SW 1271 (cell line): ENCODE results near the gene STAM2.

Source experiments
- DNase-seq, 2 experiments: peaks; one replicate each; lab custom pipeline; 2025; lab: John Stamatoyannopoulos, UW

The STAM2 gene

GRCh38 chr2:152071092-152071491, 104.5 kb downstream of the STAM2 start:
- DNase-seq: no peak

GRCh38 chr2:152068226-152068625, 107.3 kb downstream of the STAM2 start:
- DNase-seq: no peak

- no peak for DNase-seq
Observed at GRCh38 chr2:152067823-152068222, 107.7 kb downstream of the STAM2 start.
